ENCODE results near the gene CLEC18B. TPM values are rescaled to one million over a fixed set of nuclear protein-coding genes. Genes with fewer than 3 reads are reported as not detected.
A peak's percentile ranks its signal among the peaks of the same experiment; 100 is the strongest.
"Not testable (repeated sequence)": the region's sequence is repeated elsewhere in the genome, so short reads cannot be mapped to it uniquely, and the experiment has no call there.

The CLEC18B gene
- 1 to 10 TPM in 4 of 5 donors, under 1 TPM in 1; 0.79 to 6.2 (median 3.4) TPM for total RNA-seq
- 0.96 TPM for total RNA-seq (2013)
- 0 to 3.4 (median 0.57) reads per million in 29 experiments for total RNA-seq

DNA sequence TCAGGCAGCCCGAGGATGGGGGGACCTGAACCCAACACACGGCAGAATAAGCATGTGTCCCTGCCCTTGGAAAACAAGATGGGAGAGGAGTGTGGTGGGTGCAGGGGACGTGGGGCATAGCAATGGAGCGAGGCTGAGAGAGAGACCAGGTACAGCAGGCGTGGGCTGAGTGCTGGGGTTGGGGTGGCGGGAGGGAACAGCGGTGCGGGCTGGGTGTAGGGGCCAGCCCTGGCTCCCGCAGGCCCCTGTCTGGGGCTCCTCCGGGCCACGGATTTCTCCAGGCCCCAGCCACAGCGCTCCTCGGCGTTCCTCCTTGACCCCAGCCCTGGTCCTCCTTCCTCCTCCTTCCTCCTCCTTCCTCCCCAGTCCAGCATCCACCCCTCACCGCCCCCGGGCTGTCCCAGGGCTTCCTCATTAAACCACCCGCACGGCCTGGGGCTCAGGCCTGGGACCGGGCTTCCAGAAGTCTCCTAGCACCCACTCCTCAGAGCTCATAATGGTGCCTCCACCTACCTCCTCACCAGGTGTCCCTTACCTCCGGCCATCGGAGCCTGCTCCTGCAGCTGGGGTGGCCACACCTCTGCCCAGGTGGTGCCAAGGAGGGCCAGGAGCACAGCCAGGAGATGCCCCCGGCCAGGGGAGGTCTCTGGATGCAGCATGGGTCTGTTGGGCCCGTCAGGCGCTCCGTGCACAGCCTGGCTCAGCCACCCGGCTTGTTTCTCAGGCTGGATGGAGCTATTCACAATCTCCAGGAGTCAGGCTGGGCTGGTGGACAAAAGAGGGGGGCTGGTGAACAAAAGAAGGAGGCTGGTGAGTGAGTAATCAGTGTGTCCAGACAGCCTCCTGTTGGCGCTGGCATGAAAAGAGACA, at the start of gene CLEC18B:
TSS of gene CLEC18B (minus strand) at position 867 of the 870 bp plus-strand sequence. CDS start at position 659, 208 bp downstream.
- WGBS (ENCODE audit: insufficient coverage), result no CpG with 5 or more reads among the region's 27 CpGs
- H3K4me1 Mint-ChIP-seq; H3K4me3 Mint-ChIP-seq; H3K9me3 Mint-ChIP-seq; CTCF ChIA-PET; H3K27ac ChIP-seq (ENCODE audit: low read length); H3K4me3 ChIP-seq (ENCODE audit: control insufficient read depth in 1 of 2, extremely low read depth in 1 of 2, low read length in 1 of 2); H3K36me3 ChIP-seq (ENCODE audit: control insufficient read depth in 2 of 2, extremely low read depth in 1 of 2, insufficient read depth in 1 of 2, low read length in 1 of 2); H3K36me3 Mint-ChIP-seq; H3K4me1 ChIP-seq (ENCODE audit: control insufficient read depth in 1 of 2, extremely low read depth in 1 of 2, insufficient read depth in 2 of 2, low read length in 2 of 2); POLR2A ChIA-PET; ATAC-seq (replicated peaks in 1 of 4); H3K27ac Mint-ChIP-seq; H3K27me3 ChIP-seq (replicated peaks in 1 of 2; ENCODE audit: control insufficient read depth in 2 of 2, extremely low read depth in 1 of 2, insufficient read depth in 2 of 2, low read length in 1 of 2); H3K9me3 ChIP-seq; H3K27me3 Mint-ChIP-seq; DNase-seq: not testable (repeated sequence)

- no peak overlapping the region for H3K4me3 ChIP-seq (ENCODE audit: control insufficient read depth in 1 of 2, extremely low read depth in 1 of 2, low read length in 1 of 2)
- no peak for DNase-seq
- ChIA-PET POLR2A (interaction anchor here in 1 of 2 donors (0.5 kb wide), 1 partner anchor 26 kb away, joined by 3 read pairs; no protein-coding TSS in a partner anchor), CTCF (interaction anchor here in 1 of 2 donors (0.6 kb wide), 1 partner anchor 55 kb away, joined by 8 read pairs; no protein-coding TSS in a partner anchor)
- H3K4me1 ChIP-seq (ENCODE audit: control insufficient read depth in 1 of 2, extremely low read depth in 1 of 2, insufficient read depth in 2 of 2, low read length in 2 of 2), result peaks cover 0 to 6% of the 10 kb centered on the region in 2 experiments
- Mint-ChIP-seq H3K27me3 (no peaks in the 10 kb centered on the region), H3K4me3 (no peak overlapping the region), H3K4me1 (peaks cover 13 to 21% (median 16%) of the 10 kb centered on the region in 3 donors), H3K9me3 (no peaks in the 10 kb centered on the region), H3K27ac (no peak overlapping the region), H3K36me3 (peaks cover 73% of the 10 kb centered on the region)
- H3K27ac ChIP-seq (ENCODE audit: low read length), result no peak overlapping the region
- H3K9me3 ChIP-seq, result no peaks in the 10 kb centered on the region
- no peaks in the 10 kb centered on the region for H3K27me3 ChIP-seq (replicated peaks in 1 of 2; ENCODE audit: control insufficient read depth in 2 of 2, extremely low read depth in 1 of 2, insufficient read depth in 2 of 2, low read length in 1 of 2)
- ATAC-seq (replicated peaks in 1 of 4), result no peak
- H3K36me3 ChIP-seq (ENCODE audit: control insufficient read depth in 2 of 2, extremely low read depth in 1 of 2, insufficient read depth in 1 of 2, low read length in 1 of 2), result peaks cover 24 to 94% of the 10 kb centered on the region in 2 donors
- WGBS (ENCODE audit: insufficient coverage), result 92% methylated on average over 2 of the region's 6 CpGs
Measured at GRCh38 chr16:74469946-74470478, 48.7 kb upstream of the CLEC18B start.

DNA sequence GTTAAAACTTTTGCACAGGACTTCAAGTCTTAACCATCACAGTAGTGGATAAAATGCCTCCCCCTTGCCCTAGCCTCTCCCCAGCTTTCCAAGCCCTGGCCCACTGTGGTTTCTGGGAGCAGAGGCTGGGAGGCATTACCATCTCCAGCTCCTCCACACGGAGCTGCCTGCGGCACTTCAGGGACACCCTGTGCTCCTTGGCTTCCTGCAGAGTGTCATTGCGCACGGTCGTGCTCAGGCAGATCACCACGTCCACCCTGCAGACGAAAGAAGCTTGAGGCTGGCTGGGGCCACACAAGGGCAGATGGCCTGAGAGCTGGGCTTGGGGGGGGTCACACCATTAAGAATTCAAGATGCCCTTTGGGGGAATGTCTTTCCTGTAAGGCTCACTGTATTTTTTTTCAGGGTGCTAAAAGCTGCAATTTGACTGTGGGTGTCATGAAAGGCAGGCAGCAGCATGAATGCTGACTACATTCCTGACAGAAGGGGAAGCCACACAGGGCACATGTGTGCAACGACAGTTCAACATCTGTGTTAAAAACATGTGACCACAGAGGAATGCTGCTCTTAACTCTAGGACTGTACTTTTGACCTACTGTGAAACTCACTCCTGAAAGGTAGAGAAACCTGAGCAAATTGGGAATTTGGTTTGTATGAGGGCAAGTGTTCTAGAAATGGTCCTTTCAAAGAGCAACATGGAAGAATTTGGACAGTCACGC, 47.7 kb upstream of the CLEC18B start:
- Mint-ChIP-seq H3K36me3 (peaks cover 73% of the 10 kb centered on the region), H3K27me3 (no peaks in the 10 kb centered on the region), H3K4me1 (peaks cover 13 to 21% (median 16%) of the 10 kb centered on the region in 3 donors), H3K27ac (peak overlapping the region in 1 of 2 donors; percentile 6), H3K4me3 (no peak overlapping the region), H3K9me3 (no peaks in the 10 kb centered on the region)
- CTCF ChIA-PET, result interaction anchor here in 1 of 2 donors (0.8 kb wide), 1 partner anchor 31 kb away, joined by 3 read pairs; no protein-coding TSS in a partner anchor
- Histone ChIP-seq H3K36me3 (ENCODE audit: control insufficient read depth in 2 of 2, extremely low read depth in 1 of 2, insufficient read depth in 1 of 2, low read length in 1 of 2) (peaks cover 17 to 92% of the 10 kb centered on the region in 2 donors), H3K27ac (ENCODE audit: low read length) (no peak overlapping the region), H3K27me3 (replicated peaks in 1 of 2; ENCODE audit: control insufficient read depth in 2 of 2, extremely low read depth in 1 of 2, insufficient read depth in 2 of 2, low read length in 1 of 2) (no peaks in the 10 kb centered on the region), H3K4me3 (ENCODE audit: control insufficient read depth in 1 of 2, extremely low read depth in 1 of 2, low read length in 1 of 2) (no peak overlapping the region), H3K9me3 (no peaks in the 10 kb centered on the region), H3K4me1 (ENCODE audit: control insufficient read depth in 1 of 2, extremely low read depth in 1 of 2, insufficient read depth in 2 of 2, low read length in 2 of 2) (peaks cover 0 to 6% of the 10 kb centered on the region in 2 experiments)
- 96% methylated on average over 7 of the region's 9 CpGs for WGBS (ENCODE audit: insufficient coverage)
- DNase-seq (no peak), ATAC-seq (replicated peaks in 1 of 4) (no peak)
- POLR2A ChIA-PET, result interaction anchor here in 1 of 2 donors (0.5 kb wide), 1 partner anchor 25 kb away, joined by 3 read pairs; no protein-coding TSS in a partner anchor

DNA sequence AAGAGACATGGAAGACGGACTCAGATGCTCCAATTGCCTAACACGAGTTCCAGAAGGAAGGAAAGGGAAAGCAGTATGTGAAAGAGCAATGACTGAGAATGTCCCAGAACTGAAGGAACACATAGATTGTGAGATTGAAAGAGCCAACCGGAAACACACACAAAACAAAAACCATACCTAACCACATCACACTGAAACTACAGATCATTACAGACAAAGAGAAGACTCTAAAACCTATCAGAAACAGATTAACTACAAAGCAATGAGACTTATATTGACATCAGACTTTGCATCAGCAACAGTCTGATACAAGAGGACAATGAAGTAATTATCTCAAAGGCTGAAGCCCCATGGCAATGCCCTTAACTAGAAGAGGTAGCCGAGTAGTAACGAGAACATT, 45.6 kb upstream of the CLEC18B start:
- Mint-ChIP-seq H3K36me3 (peaks cover 78% of the 10 kb centered on the region), H3K9me3 (no peaks in the 10 kb centered on the region), H3K4me1 (peaks cover 16 to 21% (median 16%) of the 10 kb centered on the region in 3 donors), H3K27ac (peak overlapping the region; percentile 42 to 44), H3K27me3 (no peaks in the 10 kb centered on the region), H3K4me3 (no peak overlapping the region)
- POLR2A ChIA-PET, result no interaction called here
- CTCF ChIA-PET, result no interaction called here
- Histone ChIP-seq H3K27me3 (replicated peaks in 1 of 2; ENCODE audit: control insufficient read depth in 2 of 2, extremely low read depth in 1 of 2, insufficient read depth in 2 of 2, low read length in 1 of 2) (no peaks in the 10 kb centered on the region), H3K36me3 (ENCODE audit: control insufficient read depth in 2 of 2, extremely low read depth in 1 of 2, insufficient read depth in 1 of 2, low read length in 1 of 2) (peaks cover 19 to 94% of the 10 kb centered on the region in 2 donors), H3K4me3 (ENCODE audit: control insufficient read depth in 1 of 2, extremely low read depth in 1 of 2, low read length in 1 of 2) (no peak overlapping the region), H3K9me3 (no peaks in the 10 kb centered on the region), H3K27ac (ENCODE audit: low read length) (no peak overlapping the region), H3K4me1 (ENCODE audit: control insufficient read depth in 1 of 2, extremely low read depth in 1 of 2, insufficient read depth in 2 of 2, low read length in 2 of 2) (peaks cover 0 to 6% of the 10 kb centered on the region in 2 experiments)
- 43% methylated on average over 2 of the region's 5 CpGs for WGBS (ENCODE audit: insufficient coverage)
- peak in 1 of 4 experiments; percentile 47 for ATAC-seq (replicated peaks in 1 of 4)
- peak in 1 of 35 experiments; percentile 8 for DNase-seq

DNA sequence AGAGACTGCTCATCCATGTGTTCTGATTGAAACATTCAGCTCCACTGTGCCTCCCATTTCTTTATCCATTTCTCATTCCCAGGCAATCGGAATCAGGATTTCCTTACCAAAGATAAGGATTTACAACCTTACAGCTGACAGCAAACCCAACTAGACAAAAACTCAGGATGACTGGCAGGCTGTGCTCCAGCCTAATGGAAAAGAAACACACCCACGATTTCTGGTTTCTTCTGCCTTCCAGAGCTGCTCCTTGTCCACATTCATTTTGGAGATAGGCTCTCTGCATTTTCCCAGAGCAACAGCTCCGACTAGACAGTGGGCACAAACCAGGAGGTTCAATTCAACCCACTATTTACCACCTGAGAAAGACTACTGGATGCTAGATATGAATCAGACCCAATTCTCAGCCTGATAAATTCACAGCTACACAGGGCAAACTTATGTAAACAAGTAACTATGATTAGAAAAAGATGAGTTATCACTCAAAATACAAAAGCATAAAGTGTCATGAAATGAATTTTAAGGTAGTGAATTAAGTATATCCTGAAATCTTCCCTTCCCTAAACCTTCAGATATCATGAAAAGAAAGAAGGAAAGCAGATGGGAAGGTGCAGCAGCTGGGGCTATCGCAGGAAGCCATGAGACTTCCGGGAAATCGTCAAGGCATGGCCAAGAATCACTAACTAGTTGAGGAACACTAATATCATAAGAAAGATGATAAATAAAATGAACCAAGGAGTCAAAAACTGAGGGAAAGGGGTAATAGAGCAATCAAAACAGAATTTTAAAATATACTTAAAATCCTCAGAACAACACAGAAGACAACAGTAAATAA, 44.8 kb upstream of the CLEC18B start:
- no peak overlapping the region for H3K4me3 Mint-ChIP-seq
- H3K27me3 ChIP-seq (replicated peaks in 1 of 2; ENCODE audit: control insufficient read depth in 2 of 2, extremely low read depth in 1 of 2, insufficient read depth in 2 of 2, low read length in 1 of 2), result no peaks in the 10 kb centered on the region
- no peaks in the 10 kb centered on the region for H3K9me3 Mint-ChIP-seq
- no peak overlapping the region for H3K4me3 ChIP-seq (ENCODE audit: control insufficient read depth in 1 of 2, extremely low read depth in 1 of 2, low read length in 1 of 2)
- no peaks in the 10 kb centered on the region for H3K9me3 ChIP-seq
- DNase-seq (no peak), ATAC-seq (replicated peaks in 1 of 4) (no peak)
- H3K27ac ChIP-seq (ENCODE audit: low read length), result no peak overlapping the region
- H3K36me3 ChIP-seq (ENCODE audit: control insufficient read depth in 2 of 2, extremely low read depth in 1 of 2, insufficient read depth in 1 of 2, low read length in 1 of 2), result peaks cover 19 to 93% of the 10 kb centered on the region in 2 donors
- 82% methylated on average over 2 of the region's 6 CpGs for WGBS (ENCODE audit: insufficient coverage)
- POLR2A ChIA-PET, result no interaction called here
- H3K27me3 Mint-ChIP-seq, result no peaks in the 10 kb centered on the region
- peaks cover 0 to 6% of the 10 kb centered on the region in 2 experiments for H3K4me1 ChIP-seq (ENCODE audit: control insufficient read depth in 1 of 2, extremely low read depth in 1 of 2, insufficient read depth in 2 of 2, low read length in 2 of 2)
- CTCF ChIA-PET, result no interaction called here
- H3K4me1 Mint-ChIP-seq, result peaks cover 16 to 21% (median 17%) of the 10 kb centered on the region in 3 donors
- H3K36me3 Mint-ChIP-seq, result peaks cover 75% of the 10 kb centered on the region
- H3K27ac Mint-ChIP-seq, result peak overlapping the region; percentile 42 to 44
